ENCODE results near the gene MATN1.

DNA sequence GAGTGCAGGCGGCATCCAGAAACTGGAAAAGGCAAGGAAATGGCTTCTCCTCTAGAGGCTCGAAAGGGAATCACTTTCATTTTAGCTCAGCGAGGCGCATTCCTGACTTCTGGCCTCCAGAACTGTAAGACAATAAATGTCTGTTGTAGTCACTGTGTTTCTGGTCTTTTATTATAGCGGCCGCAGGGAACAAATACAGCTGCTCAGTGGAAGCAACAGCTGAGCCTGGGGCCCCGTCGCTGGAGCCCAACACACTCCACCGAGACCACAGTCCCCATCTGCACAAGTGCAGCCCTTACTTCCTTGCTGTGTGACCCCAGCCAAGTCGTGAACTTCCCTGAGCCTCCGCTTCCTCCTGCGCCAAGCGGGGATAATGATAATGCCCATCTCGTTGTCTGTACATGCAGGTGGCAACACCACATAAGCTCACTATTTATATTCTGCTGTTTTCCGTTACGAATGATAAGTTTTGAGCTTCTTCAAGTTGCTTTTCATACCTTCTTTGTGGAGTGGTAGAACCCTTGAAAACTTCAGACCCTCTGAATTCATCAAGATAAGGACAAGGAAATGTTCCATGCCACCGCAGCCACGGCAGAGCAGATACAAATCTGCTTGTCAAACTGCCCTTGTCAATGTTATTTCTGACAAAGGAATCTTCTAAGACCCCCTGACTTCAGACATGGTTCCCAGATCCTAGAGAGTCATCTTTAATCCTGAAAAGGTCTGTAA lies 37.4 kb upstream of the MATN1 start:
- no peak for TF ChIP-seq POLR2A (IDR thresholded peaks at IDR 0.05; ENCODE audit: low read length)
- TF ChIP-seq, protein P1, sequence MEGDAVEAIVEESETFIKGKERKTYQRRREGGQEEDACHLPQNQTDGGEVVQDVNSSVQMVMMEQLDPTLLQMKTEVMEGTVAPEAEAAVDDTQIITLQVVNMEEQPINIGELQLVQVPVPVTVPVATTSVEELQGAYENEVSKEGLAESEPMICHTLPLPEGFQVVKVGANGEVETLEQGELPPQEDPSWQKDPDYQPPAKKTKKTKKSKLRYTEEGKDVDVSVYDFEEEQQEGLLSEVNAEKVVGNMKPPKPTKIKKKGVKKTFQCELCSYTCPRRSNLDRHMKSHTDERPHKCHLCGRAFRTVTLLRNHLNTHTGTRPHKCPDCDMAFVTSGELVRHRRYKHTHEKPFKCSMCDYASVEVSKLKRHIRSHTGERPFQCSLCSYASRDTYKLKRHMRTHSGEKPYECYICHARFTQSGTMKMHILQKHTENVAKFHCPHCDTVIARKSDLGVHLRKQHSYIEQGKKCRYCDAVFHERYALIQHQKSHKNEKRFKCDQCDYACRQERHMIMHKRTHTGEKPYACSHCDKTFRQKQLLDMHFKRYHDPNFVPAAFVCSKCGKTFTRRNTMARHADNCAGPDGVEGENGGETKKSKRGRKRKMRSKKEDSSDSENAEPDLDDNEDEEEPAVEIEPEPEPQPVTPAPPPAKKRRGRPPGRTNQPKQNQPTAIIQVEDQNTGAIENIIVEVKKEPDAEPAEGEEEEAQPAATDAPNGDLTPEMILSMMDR (IDR thresholded peaks at IDR 0.05): no peak
- TF ChIP-seq, protein P2, sequence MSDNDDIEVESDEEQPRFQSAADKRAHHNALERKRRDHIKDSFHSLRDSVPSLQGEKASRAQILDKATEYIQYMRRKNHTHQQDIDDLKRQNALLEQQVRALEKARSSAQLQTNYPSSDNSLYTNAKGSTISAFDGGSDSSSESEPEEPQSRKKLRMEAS (IDR thresholded peaks at IDR 0.05): no peak
- no peak for TF ChIP-seq JUNB (IDR thresholded peaks at IDR 0.05)
- TF ChIP-seq EHMT2 (IDR thresholded peaks at IDR 0.05; ENCODE audit: low read depth): no peak
- no peak for TF ChIP-seq EP300 (IDR thresholded peaks at IDR 0.05)
- TF ChIP-seq, protein P3, sequence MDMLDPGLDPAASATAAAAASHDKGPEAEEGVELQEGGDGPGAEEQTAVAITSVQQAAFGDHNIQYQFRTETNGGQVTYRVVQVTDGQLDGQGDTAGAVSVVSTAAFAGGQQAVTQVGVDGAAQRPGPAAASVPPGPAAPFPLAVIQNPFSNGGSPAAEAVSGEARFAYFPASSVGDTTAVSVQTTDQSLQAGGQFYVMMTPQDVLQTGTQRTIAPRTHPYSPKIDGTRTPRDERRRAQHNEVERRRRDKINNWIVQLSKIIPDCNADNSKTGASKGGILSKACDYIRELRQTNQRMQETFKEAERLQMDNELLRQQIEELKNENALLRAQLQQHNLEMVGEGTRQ (IDR thresholded peaks at IDR 0.05): no peak
- TF ChIP-seq CHD2 (IDR thresholded peaks at IDR 0.05; ENCODE audit: low read length, partially characterized antibody): no peak
- TF ChIP-seq TP53 (CRISPR knock-in tag; IDR thresholded peaks at IDR 0.05): no peak
